HCT116 (cell line): ENCODE data around the gene RBM47.

Source experiments
- CEBPB ChIP-seq: IDR thresholded peaks from 2 replicates; pipeline ENCODE4 v1.6.1; 2012; ENCODE audit warnings: low read depth
- EZH2 ChIP-seq: fragments of 200-600 bp; sonication (generic); IDR thresholded peaks from 2 replicates; pipeline ENCODE4 v1.6.1; 2017; ENCODE audit warnings: antibody characterized with exemption, mixed run types
- FOSL1 ChIP-seq: IDR thresholded peaks from 2 replicates; pipeline ENCODE4 v1.6.1; 2012; ENCODE audit warnings: low read depth
- MAX ChIP-seq: IDR thresholded peaks from 2 replicates; pipeline ENCODE4 v1.6.1; 2012
- POLR2A ChIP-seq: IDR thresholded peaks from 2 replicates; pipeline ENCODE4 v1.7.0; 2011; ENCODE audit warnings: borderline replicate concordance; ENCODE audit not compliant: insufficient read depth, insufficient read length; ENCODE audit errors: extremely low read depth
- POLR2AphosphoS5 ChIP-seq: IDR thresholded peaks from 2 replicates; pipeline ENCODE4 v1.6.1; 2011; ENCODE audit warnings: mild to moderate bottlenecking, low read depth, low read length, moderate library complexity
- RAD21 ChIP-seq: IDR thresholded peaks from 2 replicates; pipeline ENCODE4 v1.6.1; 2012; ENCODE audit warnings: low read depth, mild to moderate bottlenecking
- SP1 ChIP-seq: IDR thresholded peaks from 2 replicates; pipeline ENCODE4 v1.6.1; 2012; ENCODE audit warnings: low read depth
- YY1 ChIP-seq: IDR thresholded peaks from 2 replicates; pipeline ENCODE4 v1.6.1; 2011; ENCODE audit warnings: low read length, low read depth, moderate library complexity, mild to moderate bottlenecking; ENCODE audit not compliant: insufficient replicate concordance; ENCODE audit errors: extremely low read depth
- ZFX ChIP-seq: fragments of 450-650 bp; IDR thresholded peaks from 2 replicates; pipeline ENCODE4 v1.6.1; 2017
- TF ChIP-seq, protein P1 (sequence below), 3 experiments: fragments of 200-600 bp in 1 of 3; sonication (generic) in 1 of 3; IDR thresholded peaks in 2 of 3; conservative IDR thresholded peaks in 1 of 3; 2 replicates each; pipeline ENCODE4 v1.5.1; 2012 to 2017; ENCODE audit warnings: low read depth in 2 of 3, low read length in 2 of 3, antibody characterized with exemption in 1 of 3, borderline replicate concordance in 1 of 3, control low read depth in 1 of 3, mild to moderate bottlenecking in 1 of 3, mixed read lengths in 1 of 3, mixed run types in 1 of 3, moderate library complexity in 1 of 3; ENCODE audit not compliant: insufficient read depth in 1 of 3

DNA sequence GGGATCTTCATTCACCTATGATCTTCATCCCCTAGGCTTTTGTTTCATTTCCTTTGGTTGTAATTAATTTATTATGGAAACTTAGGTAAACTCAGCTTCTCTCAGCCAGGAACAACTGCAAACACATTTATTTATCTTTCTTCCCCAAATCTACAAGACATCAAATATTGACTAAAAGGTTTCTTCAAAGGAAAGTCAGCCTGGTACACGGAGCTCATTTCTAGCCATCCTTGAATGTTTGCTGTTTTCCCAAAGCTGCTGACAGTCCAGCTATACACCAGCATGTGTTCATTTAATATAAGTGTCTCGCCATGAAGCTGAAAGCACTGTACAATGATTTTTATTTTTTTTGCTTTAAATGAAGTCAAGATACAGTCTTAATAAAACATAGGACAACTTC lies 16.8 kb downstream of the RBM47 start:
- TF ChIP-seq EZH2 (no peak), SP1 (no peak), MAX (no peak), ZFX (no peak), CEBPB (no peak), POLR2A (no peak), YY1 (no peak), POLR2AphosphoS5 (no peak), RAD21 (no peak), FOSL1 (no peak)
- TF ChIP-seq, protein P1, sequence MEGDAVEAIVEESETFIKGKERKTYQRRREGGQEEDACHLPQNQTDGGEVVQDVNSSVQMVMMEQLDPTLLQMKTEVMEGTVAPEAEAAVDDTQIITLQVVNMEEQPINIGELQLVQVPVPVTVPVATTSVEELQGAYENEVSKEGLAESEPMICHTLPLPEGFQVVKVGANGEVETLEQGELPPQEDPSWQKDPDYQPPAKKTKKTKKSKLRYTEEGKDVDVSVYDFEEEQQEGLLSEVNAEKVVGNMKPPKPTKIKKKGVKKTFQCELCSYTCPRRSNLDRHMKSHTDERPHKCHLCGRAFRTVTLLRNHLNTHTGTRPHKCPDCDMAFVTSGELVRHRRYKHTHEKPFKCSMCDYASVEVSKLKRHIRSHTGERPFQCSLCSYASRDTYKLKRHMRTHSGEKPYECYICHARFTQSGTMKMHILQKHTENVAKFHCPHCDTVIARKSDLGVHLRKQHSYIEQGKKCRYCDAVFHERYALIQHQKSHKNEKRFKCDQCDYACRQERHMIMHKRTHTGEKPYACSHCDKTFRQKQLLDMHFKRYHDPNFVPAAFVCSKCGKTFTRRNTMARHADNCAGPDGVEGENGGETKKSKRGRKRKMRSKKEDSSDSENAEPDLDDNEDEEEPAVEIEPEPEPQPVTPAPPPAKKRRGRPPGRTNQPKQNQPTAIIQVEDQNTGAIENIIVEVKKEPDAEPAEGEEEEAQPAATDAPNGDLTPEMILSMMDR (IDR thresholded peaks at IDR 0.05 in 2 of 3, conservative IDR thresholded peaks at IDR 0.05 in 1 of 3; ENCODE audit: borderline replicate concordance in 1 of 3, insufficient read depth in 1 of 3, low read depth in 2 of 3, low read length in 2 of 3): no peak
